B cell (primary cell): ENCODE data around the gene KHNYN. TPM values are rescaled to one million over a fixed set of nuclear protein-coding genes. Genes with fewer than 3 reads are reported as not detected.

Experiments
- ATAC-seq: fragments of 200-7000 bp; cut with Tn5 transposase; one replicate; pipeline ENCODE4 v1.10.0; 2021; ENCODE audit warnings: low read depth, mild to moderate bottlenecking, moderate number of reproducible peaks, moderate library complexity
- CTCF ChIA-PET: fragments of 350-600 bp; sonication (Branson Sonifier 250); formaldehyde crosslinking; loops from one replicate; lab custom pipeline; 2021; ENCODE audit warnings: antibody characterized with exemption, inconsistent platforms; lab: Charles Lee
- POLR2A ChIA-PET: fragments of 350-600 bp; sonication (Branson Sonifier 250); formaldehyde crosslinking; loops from one replicate; lab custom pipeline; 2021; ENCODE audit warnings: antibody characterized with exemption; lab: Charles Lee
- DNase-seq: peaks from one replicate; pipeline ENCODE4 v3.0.0; 2013
- H2AFZ ChIP-seq: 2 replicates; pipeline ENCODE4 v1.6.1; 2012; ENCODE audit warnings: mild to moderate bottlenecking, low read depth, low read length; ENCODE audit not compliant: insufficient read depth, poor library complexity, severe bottlenecking
- H3K27ac ChIP-seq, 2 donors: 1 replicate in 1 of 2; 2 replicates in 1 of 2; pipeline ENCODE4 v1.5.1; 2012 to 2013; ENCODE audit warnings: low read length in 2 of 2, mild to moderate bottlenecking in 2 of 2, moderate library complexity in 1 of 2
- H3K27me3 ChIP-seq, 4 experiments: fragments of 200-600 bp in 1 of 4; sonication (generic) in 1 of 4; replicated peaks in 1 of 4; 1 replicate in 2 of 4; 2 replicates in 2 of 4; pipeline versions ENCODE4 v1.6.1 to v1.7.0; 2013 to 2016; ENCODE audit warnings: low read length in 3 of 4, mild to moderate bottlenecking in 2 of 4, mixed read lengths in 1 of 4, moderate library complexity in 1 of 4; ENCODE audit not compliant: insufficient read depth in 4 of 4, control insufficient read depth in 3 of 4; ENCODE audit errors: control extremely low read depth in 1 of 4
- H3K36me3 ChIP-seq, 2 experiments: replicated peaks in 1 of 2; 1 replicate in 1 of 2; 2 replicates in 1 of 2; pipeline versions ENCODE4 v1.6.1 to v1.7.1; 2013; ENCODE audit warnings: low read length in 1 of 2; ENCODE audit not compliant: insufficient read depth in 2 of 2, control insufficient read depth in 1 of 2; ENCODE audit errors: control extremely low read depth in 1 of 2, extremely low read depth in 1 of 2
- H3K4me1 ChIP-seq, 2 donors: fragments of 200-600 bp in 1 of 2; sonication (generic) in 1 of 2; 1 replicate in 1 of 2; 2 replicates in 1 of 2; pipeline versions ENCODE4 v1.5.1 to v1.6.1; 2013 to 2017; ENCODE audit warnings: low read length in 2 of 2; ENCODE audit not compliant: control insufficient read depth in 2 of 2, insufficient read depth in 2 of 2
- H3K4me2 ChIP-seq: replicated peaks from 2 replicates; pipeline ENCODE3; 2012; ENCODE audit warnings: mild to moderate bottlenecking, low read depth, low read length; ENCODE audit not compliant: poor library complexity, severe bottlenecking
- H3K4me3 ChIP-seq, 5 experiments: fragments of 200-600 bp in 1 of 5; sonication (generic) in 1 of 5; 1 replicate in 3 of 5; 2 replicates in 2 of 5; pipeline versions ENCODE4 v1.5.1 to v1.7.0; 2011 to 2016; ENCODE audit warnings: low read length in 4 of 5, mild to moderate bottlenecking in 4 of 5, low read depth in 2 of 5, control low read depth in 1 of 5, moderate library complexity in 1 of 5; ENCODE audit not compliant: insufficient read depth in 1 of 5; ENCODE audit errors: control extremely low read depth in 1 of 5, extremely low read depth in 1 of 5
- H3K79me2 ChIP-seq: fragments of 200-600 bp; sonication (generic); one replicate; pipeline ENCODE4 v1.6.0; 2016; ENCODE audit warnings: low read length; ENCODE audit not compliant: control insufficient read depth, insufficient read depth
- H3K9ac ChIP-seq: fragments of 200-600 bp; sonication (generic); 2 replicates; pipeline ENCODE4 v1.6.1; 2017; ENCODE audit warnings: mild to moderate bottlenecking, low read length, moderate library complexity
- H3K9me3 ChIP-seq, 3 donors: one replicate each; pipeline versions ENCODE4 v1.6.1 to v1.7.1; 2013; ENCODE audit warnings: low read length in 2 of 3; ENCODE audit not compliant: control insufficient read depth in 2 of 3, insufficient read depth in 1 of 3; ENCODE audit errors: control extremely low read depth in 1 of 3
- H4K20me1 ChIP-seq: 2 replicates; pipeline ENCODE4 v1.6.0; 2012; ENCODE audit warnings: mild to moderate bottlenecking, low read length; ENCODE audit not compliant: insufficient read depth, control insufficient read depth, poor library complexity, severe bottlenecking
- H3K27ac Mint-ChIP-seq: one replicate; pipeline ENCODE4 v1.8.0; 2021; ENCODE audit warnings: mixed read lengths
- H3K27me3 Mint-ChIP-seq: one replicate; pipeline ENCODE4 v1.8.0; 2021; ENCODE audit warnings: mixed read lengths
- H3K4me1 Mint-ChIP-seq: one replicate; pipeline ENCODE4 v1.8.0; 2021; ENCODE audit warnings: mixed read lengths
- H3K4me3 Mint-ChIP-seq: one replicate; pipeline ENCODE4 v1.8.0; 2021; ENCODE audit warnings: mixed read lengths
- H3K9me3 Mint-ChIP-seq: one replicate; pipeline ENCODE4 v1.8.0; 2022; ENCODE audit warnings: mixed read lengths; ENCODE audit not compliant: insufficient read depth
- CTCF ChIP-seq: fragments of 200-600 bp; IDR thresholded peaks from one replicate; pipeline ENCODE4 v1.8.0; 2022; ENCODE audit warnings: antibody characterized with exemption, mild to moderate bottlenecking
- EZH2 ChIP-seq: IDR thresholded peaks from 2 replicates; pipeline ENCODE4 v1.6.1; 2012; ENCODE audit warnings: borderline replicate concordance, low read depth, mild to moderate bottlenecking, moderate library complexity, low read length; ENCODE audit not compliant: insufficient read depth, poor library complexity, severe bottlenecking
- WGBS: methylation state at CpG from one replicate; pipeline ENCODE4 v1.1.5; 2013; ENCODE audit warnings: missing lambda C conversion rate; ENCODE audit not compliant: insufficient coverage; 5-methylcytosine and 5-hydroxymethylcytosine counted together
- intact Hi-C: fragments of 100-400 bp; cut with micrococcal nuclease; formaldehyde crosslinking; loops from one replicate; pipeline ENCODE4 v1.10.0; 2022
- polyA plus RNA-seq: library from polyadenylated mRNA; depleted of rRNA; stranded (reverse); fragments of >200 nt; gene quantifications from 2 replicates; pipeline ENCODE4 v1.2.3, GENCODE V29; 2012
- total RNA-seq, 2 donors: library from RNA; stranded (reverse); fragments of 120-200 nt in 1 of 2; gene quantifications; 1 replicate in 1 of 2; 2 replicates in 1 of 2; pipeline versions ENCODE4 v1.2.3 to v1.2.4, GENCODE V29; 2013 to 2022

The KHNYN gene
- total and polyA plus RNA-seq, 2 donors (not counting 1 experiment from before 2014, with no cell fraction given) = 74.4 to 184 TPM

- Mint-ChIP-seq H3K4me3 (no peak overlapping the region), H3K27ac (no peak overlapping the region)
- 92% methylated on average over 2 of the region's 5 CpGs for WGBS
Observed at GRCh38 chr14:24463017-24463883, 33.5 kb downstream of the KHNYN start.

More at GRCh38 chr14:24463017-24463883, 33.5 kb downstream of the KHNYN start:
- no peaks in the 10 kb centered on the region for H3K27me3 Mint-ChIP-seq
- Histone ChIP-seq H3K27me3 (no peaks in the 10 kb centered on the region), H4K20me1 (no peaks in the 10 kb centered on the region), H3K9me3 (no peaks in the 10 kb centered on the region), H3K4me2 (no peak overlapping the region), H3K4me3 (no peak overlapping the region), H2AFZ (no peak overlapping the region), H3K27ac (no peak overlapping the region), H3K9ac (no peak overlapping the region), H3K79me2 (no peaks in the 10 kb centered on the region), H3K36me3 (no peaks in the 10 kb centered on the region), H3K4me1 (peaks cover 0 to 2% of the 10 kb centered on the region in 2 donors)
- intact Hi-C loops = no loop called here
- ATAC-seq (no peak), DNase-seq (no peak)
- TF ChIP-seq EZH2 = no peak
- TF ChIP-seq CTCF = no peak
- H3K9me3 Mint-ChIP-seq = peaks cover 2% of the 10 kb centered on the region
- peaks cover 6% of the 10 kb centered on the region for H3K4me1 Mint-ChIP-seq
- ChIA-PET CTCF (no interaction called here), POLR2A (no interaction called here)
